NCI-H2227 (cell line): ENCODE results near the gene TAF7.
"Not testable (repeated sequence)": the region's sequence is repeated elsewhere in the genome, so short reads cannot be mapped to it uniquely, and the experiment has no call there.

ENCODE experiments used
- DNase-seq: peaks from one replicate; lab custom pipeline; 2025; ENCODE audit not compliant: unreplicated experiment; lab: John Stamatoyannopoulos, UW

Gene TAF7

GRCh38 chr5:141320225-141321169, at the start of gene TAF7:
TSS of gene TAF7 (minus strand) at chr5:141320784. CDS start at chr5:141320044, 740 bp downstream.
- peak; percentile 93 for DNase-seq

- no peak for DNase-seq
These were observed 45.7 kb upstream of the TAF7 start for GRCh38 chr5:141366016-141366896.

GRCh38 chr5:141363952-141364660, 43.5 kb upstream of the TAF7 start, which contains the start of gene PCDHGA5:
TSS of gene PCDHGA5 (plus strand) at chr5:141364162. CDS start at chr5:141364331, 169 bp downstream.
- no peak for DNase-seq

- no peak for DNase-seq
These were observed 42.1 kb upstream of the TAF7 start for GRCh38 chr5:141362719-141363118.

- DNase-seq = no peak
These were observed 40.1 kb upstream of the TAF7 start for GRCh38 chr5:141360685-141361084.

- peak; percentile 25 for DNase-seq
These were observed 39.3 kb upstream of the TAF7 start, which contains the start of gene PCDHGB2 for GRCh38 chr5:141359790-141360426. TSS of gene PCDHGB2 (plus strand) at chr5:141359994. CDS start at chr5:141360136, 142 bp downstream.

- no peak for DNase-seq
These were observed 36.4 kb upstream of the TAF7 start for GRCh38 chr5:141356950-141357349.

GRCh38 chr5:141356133-141356532, 35.5 kb upstream of the TAF7 start:
- DNase-seq = no peak

GRCh38 chr5:141355641-141356040, 35.1 kb upstream of the TAF7 start:
- no peak for DNase-seq

GRCh38 chr5:141354900-141355469, 34.4 kb upstream of the TAF7 start, which contains the start of gene PCDHGA4:
TSS of gene PCDHGA4 (plus strand) at chr5:141355021. CDS start at chr5:141355108, 87 bp downstream.
- no peak for DNase-seq

- DNase-seq = no peak
These were observed 31.0 kb upstream of the TAF7 start for GRCh38 chr5:141351591-141351990.

- DNase-seq = peak; percentile 71
These were observed 29.5 kb upstream of the TAF7 start, which contains the start of gene PCDHGB1 for GRCh38 chr5:141349917-141350619. TSS of gene PCDHGB1 (plus strand) at chr5:141350099. CDS start at chr5:141350261, 162 bp downstream.

GRCh38 chr5:141346017-141346416, 25.4 kb upstream of the TAF7 start:
- DNase-seq = not testable (repeated sequence)

- DNase-seq = no peak
These were observed 24.7 kb upstream of the TAF7 start for GRCh38 chr5:141345327-141345726.

- no peak for DNase-seq
These were observed 23.4 kb upstream of the TAF7 start for GRCh38 chr5:141343953-141344463.

- DNase-seq = no peak
These were observed 22.8 kb upstream of the TAF7 start, which contains the start of gene PCDHGA3 for GRCh38 chr5:141343242-141343952. TSS of gene PCDHGA3 (plus strand) at chr5:141343829. CDS start at chr5:141344034, 205 bp downstream.

GRCh38 chr5:141342773-141343172, 22.2 kb upstream of the TAF7 start:
- DNase-seq = no peak

GRCh38 chr5:141340781-141341354, 20.3 kb upstream of the TAF7 start:
- DNase-seq = not testable (repeated sequence)
